ENCODE data around the gene DNAI1. TPM values are rescaled to one million over a fixed set of nuclear protein-coding genes. Genes with fewer than 3 reads are reported as not detected.

Gene DNAI1
- total and polyA plus RNA-seq, 2 of the 13 experiments (the other 11 are each of a cell fraction or from before 2014, with no cell fraction given) = not detected

- TF ChIP-seq ZBTB7A (CRISPR knock-in tag; IDR thresholded peaks at IDR 0.05) (no peak), ATF7 (IDR thresholded peaks at IDR 0.05) (no peak), ATF7 (CRISPR knock-in tag; IDR thresholded peaks at IDR 0.05) (no peak), NONO (IDR thresholded peaks at IDR 0.05) (no peak), NONO (CRISPR knock-in tag; conservative IDR thresholded peaks at IDR 0.05) (no peak), ZBTB10 (CRISPR knock-in tag; IDR thresholded peaks at IDR 0.05; ENCODE audit: borderline replicate concordance) (no peak), ZNF709 (CRISPR knock-in tag; IDR thresholded peaks at IDR 0.05) (no peak), ZNF652 (CRISPR knock-in tag; IDR thresholded peaks at IDR 0.05; ENCODE audit: borderline replicate concordance, low read depth) (no peak), REPIN1 (CRISPR knock-in tag; IDR thresholded peaks at IDR 0.05; ENCODE audit: borderline replicate concordance, low read depth) (0 out of 2 replicates have a peak, but pooled peaks have one; percentile 12), ZIK1 (CRISPR knock-in tag; IDR thresholded peaks at IDR 0.05; ENCODE audit: borderline replicate concordance, low read depth) (no peak), PPARG (CRISPR knock-in tag; conservative IDR thresholded peaks at IDR 0.05) (no peak), ZNF747 (CRISPR knock-in tag; IDR thresholded peaks at IDR 0.05; ENCODE audit: borderline replicate concordance) (no peak), ARID3A (IDR thresholded peaks at IDR 0.05; ENCODE audit: low read depth, low read length) (no peak), MBNL3 (CRISPR knock-in tag; conservative IDR thresholded peaks at IDR 0.05) (no peak), FOXO1 (CRISPR knock-in tag; IDR thresholded peaks at IDR 0.05) (no peak), ZBTB44 (CRISPR knock-in tag; IDR thresholded peaks at IDR 0.05) (no peak), RFXAP (CRISPR knock-in tag; IDR thresholded peaks at IDR 0.05; ENCODE audit: borderline replicate concordance) (no peak), RCOR2 (CRISPR knock-in tag; IDR thresholded peaks at IDR 0.05) (no peak), SMAD1 (CRISPR knock-in tag; IDR thresholded peaks at IDR 0.05; ENCODE audit: borderline replicate concordance, low read depth) (no peak), HNF4A (CRISPR knock-in tag; IDR thresholded peaks at IDR 0.05) (no peak)
- TF ChIP-seq, protein P1, sequence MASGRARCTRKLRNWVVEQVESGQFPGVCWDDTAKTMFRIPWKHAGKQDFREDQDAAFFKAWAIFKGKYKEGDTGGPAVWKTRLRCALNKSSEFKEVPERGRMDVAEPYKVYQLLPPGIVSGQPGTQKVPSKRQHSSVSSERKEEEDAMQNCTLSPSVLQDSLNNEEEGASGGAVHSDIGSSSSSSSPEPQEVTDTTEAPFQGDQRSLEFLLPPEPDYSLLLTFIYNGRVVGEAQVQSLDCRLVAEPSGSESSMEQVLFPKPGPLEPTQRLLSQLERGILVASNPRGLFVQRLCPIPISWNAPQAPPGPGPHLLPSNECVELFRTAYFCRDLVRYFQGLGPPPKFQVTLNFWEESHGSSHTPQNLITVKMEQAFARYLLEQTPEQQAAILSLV (CRISPR knock-in tag; IDR thresholded peaks at IDR 0.05; ENCODE audit: borderline replicate concordance) = no peak
- TF ChIP-seq, protein P2, sequence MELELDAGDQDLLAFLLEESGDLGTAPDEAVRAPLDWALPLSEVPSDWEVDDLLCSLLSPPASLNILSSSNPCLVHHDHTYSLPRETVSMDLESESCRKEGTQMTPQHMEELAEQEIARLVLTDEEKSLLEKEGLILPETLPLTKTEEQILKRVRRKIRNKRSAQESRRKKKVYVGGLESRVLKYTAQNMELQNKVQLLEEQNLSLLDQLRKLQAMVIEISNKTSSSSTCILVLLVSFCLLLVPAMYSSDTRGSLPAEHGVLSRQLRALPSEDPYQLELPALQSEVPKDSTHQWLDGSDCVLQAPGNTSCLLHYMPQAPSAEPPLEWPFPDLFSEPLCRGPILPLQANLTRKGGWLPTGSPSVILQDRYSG (CRISPR knock-in tag; IDR thresholded peaks at IDR 0.05) = no peak
These were observed at the start of gene DNAI1, which contains the start of gene FAM219A (continued) for GRCh38 chr9:34458013-34458958.

Measured in HepG2 (cell line).